ENCODE data around the gene MORN4.

Gene MORN4

GRCh38 chr10:97632949-97633884 is at the start of gene MORN4:
MORN4 (minus strand) TSS chr10:97633500; CDS start chr10:97619653, 13,847 bp downstream.
- H3K9me3 ChIP-seq (ENCODE audit: control insufficient read depth, insufficient read depth, low read depth, low read length): no peaks in the 10 kb centered on the region
- peak within 1 kb of the TSS; percentile 65 for H3K4me3 ChIP-seq (ENCODE audit: low read depth, low read length)
- no peaks in the 10 kb centered on the region for H3K36me3 ChIP-seq (ENCODE audit: control insufficient read depth in 2 of 2, insufficient read depth in 1 of 2, low read length in 2 of 2)
- POLR2A ChIA-PET: interaction anchor here (1.0 kb wide), 1 partner anchor 103 kb away, joined by 3 read pairs; the partner anchor contains the start of gene ZFYVE27
- CTCF ChIA-PET: interaction anchor here (0.9 to 1.7 kb wide), 2 partner anchors 16 to 25 kb away, joined by 4 read pairs; no protein-coding TSS in a partner anchor
- no peaks in the 10 kb centered on the region for H3K4me1 ChIP-seq (ENCODE audit: control insufficient read depth, insufficient read depth, low read length)
- H3K27ac ChIP-seq (ENCODE audit: extremely low read depth, low read depth, low read length): no peak within 1 kb of the TSS; the same call in 1 of the 2 replicates
- TF ChIP-seq ZBTB49 (tag by site-specific recombination; IDR thresholded peaks at IDR 0.05; ENCODE audit: low read depth): no peak
- TF ChIP-seq ZNF366 (tag by site-specific recombination; conservative IDR thresholded peaks at IDR 0.05): no peak
- TF ChIP-seq PRDM2 (tag by site-specific recombination; IDR thresholded peaks at IDR 0.05; ENCODE audit: borderline replicate concordance): no peak
- no peak for TF ChIP-seq ZSCAN23 (tag by site-specific recombination; IDR thresholded peaks at IDR 0.05)
- TF ChIP-seq REPIN1 (tag by site-specific recombination; IDR thresholded peaks at IDR 0.05; ENCODE audit: low read depth): no peak
- TF ChIP-seq ZNF354C (tag by site-specific recombination; IDR thresholded peaks at IDR 0.05; ENCODE audit: borderline replicate concordance, low read depth): no peak
- TF ChIP-seq ZNF416 (tag by site-specific recombination; IDR thresholded peaks at IDR 0.05): no peak
- TF ChIP-seq ZNF433 (tag by site-specific recombination; IDR thresholded peaks at IDR 0.05; ENCODE audit: low read depth): no peak
- peak; percentile 67; the same call in 1 of the 2 replicates for TF ChIP-seq ZFP37 (tag by site-specific recombination; IDR thresholded peaks at IDR 0.05)
- no peak for TF ChIP-seq ZFP41 (tag by site-specific recombination; IDR thresholded peaks at IDR 0.05; ENCODE audit: borderline replicate concordance)
- TF ChIP-seq ZNF561 (tag by site-specific recombination; IDR thresholded peaks at IDR 0.05; ENCODE audit: borderline replicate concordance): 0 out of 2 replicates have a peak, but pooled peaks have one; percentile 63
- no peak; the same call in 1 of the 2 replicates for TF ChIP-seq KLF1 (tag by site-specific recombination; IDR thresholded peaks at IDR 0.05)
- TF ChIP-seq ZXDB (tag by site-specific recombination; IDR thresholded peaks at IDR 0.05): peak; percentile 68
- peak; percentile 47; the same call in 1 of the 2 replicates for TF ChIP-seq ZNF639 (tag by site-specific recombination; IDR thresholded peaks at IDR 0.05)
- no peak for TF ChIP-seq HOXC10 (CRISPR knock-in tag; IDR thresholded peaks at IDR 0.05)
- no peak for TF ChIP-seq ZNF610 (tag by site-specific recombination; IDR thresholded peaks at IDR 0.05; ENCODE audit: borderline replicate concordance)
- peak; percentile 64; the same call in 1 of the 2 replicates for TF ChIP-seq SP7 (tag by site-specific recombination; IDR thresholded peaks at IDR 0.05)
- peak; percentile 93 for TF ChIP-seq ZBTB17 (tag by site-specific recombination; IDR thresholded peaks at IDR 0.05)
- TF ChIP-seq ZNF677 (tag by site-specific recombination; IDR thresholded peaks at IDR 0.05): no peak
- no peak for TF ChIP-seq IKZF3 (tag by site-specific recombination; IDR thresholded peaks at IDR 0.05)
- TF ChIP-seq PRDM10 (tag by site-specific recombination; IDR thresholded peaks at IDR 0.05): peak; percentile 98
- no peak; the same call in 1 of the 2 replicates for TF ChIP-seq ZNF24 (tag by site-specific recombination; IDR thresholded peaks at IDR 0.05)
- no peak for TF ChIP-seq ZNF626 (tag by site-specific recombination; IDR thresholded peaks at IDR 0.05)
